GM12865 (cell line): Measurements from ENCODE around the gene UBFD1.
"Not testable (repeated sequence)": the region's sequence is repeated elsewhere in the genome, so short reads cannot be mapped to it uniquely, and the experiment has no call there.

Experiments used
- DNase-seq: peaks from one replicate; pipeline ENCODE4 v3.0.0; 2010; ENCODE audit warnings: low read depth
- H3K4me3 ChIP-seq: 2 replicates; pipeline ENCODE4 v1.5.1; 2011; ENCODE audit warnings: mild to moderate bottlenecking, low read depth, low read length, control low read depth
- CTCF ChIP-seq: IDR thresholded peaks from 2 replicates; pipeline ENCODE4 v1.5.1; 2011; ENCODE audit warnings: low read length, control low read depth, low read depth, inconsistent platforms; ENCODE audit not compliant: insufficient read depth; ENCODE audit errors: missing control alignments

UBFD1 gene

GRCh38 chr16:23578101-23578830 lies 20.7 kb downstream of the UBFD1 start:
- TF ChIP-seq CTCF: no peak
- DNase-seq: no peak
- H3K4me3 ChIP-seq: no peak overlapping the region

GRCh38 chr16:23579371-23579770 lies 21.8 kb downstream of the UBFD1 start:
- no peak for DNase-seq
- TF ChIP-seq CTCF: no peak
- H3K4me3 ChIP-seq: no peak overlapping the region

- no peak for DNase-seq
- TF ChIP-seq CTCF: no peak
Observed at GRCh38 chr16:23580391-23580790, 22.9 kb downstream of the UBFD1 start.

GRCh38 chr16:23581764-23582163 lies 24.2 kb downstream of the UBFD1 start:
- no peak for DNase-seq
- TF ChIP-seq CTCF: no peak
- no peak overlapping the region for H3K4me3 ChIP-seq

More at GRCh38 chr16:23580391-23580790, 22.9 kb downstream of the UBFD1 start:
- no peak overlapping the region for H3K4me3 ChIP-seq

GRCh38 chr16:23583271-23583670 lies 25.7 kb downstream of the UBFD1 start:
- not testable (repeated sequence) for DNase-seq, H3K4me3 ChIP-seq

- no peak for DNase-seq
- no peak for TF ChIP-seq CTCF
- H3K4me3 ChIP-seq: no peak overlapping the region
Observed at GRCh38 chr16:23584186-23585076, 26.9 kb downstream of the UBFD1 start.

GRCh38 chr16:23587726-23588125 lies 30.2 kb downstream of the UBFD1 start:
- DNase-seq: no peak
- no peak for TF ChIP-seq CTCF
- H3K4me3 ChIP-seq: no peak overlapping the region
